GM12875 (cell line): ENCODE measurements around the gene SPINT2.
"Not testable (repeated sequence)": the region's sequence is repeated elsewhere in the genome, so short reads cannot be mapped to it uniquely, and the experiment has no call there.

Experiments
- H3K4me3 ChIP-seq: one replicate; pipeline ENCODE4 v1.5.1; 2011; ENCODE audit warnings: low read depth, low read length, control low read depth
- CTCF ChIP-seq: IDR thresholded peaks from 2 replicates; pipeline ENCODE4 v1.5.1; 2011; ENCODE audit warnings: low read depth, mild to moderate bottlenecking, control low read depth, inconsistent platforms, low read length, moderate library complexity, borderline replicate concordance; ENCODE audit not compliant: insufficient read depth

SPINT2 gene

GRCh38 chr19:38229585-38230073, 34.7 kb upstream of the SPINT2 start:
- H3K4me3 ChIP-seq, result no peak overlapping the region
- TF ChIP-seq CTCF, result no peak

- H3K4me3 ChIP-seq, result not testable (repeated sequence)
Measured at GRCh38 chr19:38230506-38231133, 33.8 kb upstream of the SPINT2 start.

- TF ChIP-seq CTCF, result no peak
- no peak overlapping the region for H3K4me3 ChIP-seq
Measured at GRCh38 chr19:38231918-38232317, 32.5 kb upstream of the SPINT2 start.

- peak; percentile 85 for TF ChIP-seq CTCF
- no peak overlapping the region for H3K4me3 ChIP-seq
Measured at GRCh38 chr19:38233740-38234251, 30.6 kb upstream of the SPINT2 start.

- no peak overlapping the region for H3K4me3 ChIP-seq
- no peak for TF ChIP-seq CTCF
Measured at GRCh38 chr19:38234615-38235014, 29.8 kb upstream of the SPINT2 start.

- H3K4me3 ChIP-seq, result no peak overlapping the region
- TF ChIP-seq CTCF, result no peak
Measured at GRCh38 chr19:38239816-38240215, 24.6 kb upstream of the SPINT2 start.

GRCh38 chr19:38243279-38243673, 21.1 kb upstream of the SPINT2 start:
- no peak overlapping the region for H3K4me3 ChIP-seq
- TF ChIP-seq CTCF, result no peak
